Measurements from ENCODE around the gene GMCL1. TPM values are rescaled to one million over a fixed set of nuclear protein-coding genes. Genes with fewer than 3 reads are reported as not detected.

The GMCL1 gene
- total RNA-seq, 2 experiments from 2014 or later = 29.7 to 29.8 TPM

- no peaks in the 10 kb centered on the region for H3K9me3 Mint-ChIP-seq
- no peak for ATAC-seq (ENCODE audit: poor library complexity)
- DNase-seq = peak in 1 of 14 experiments; percentile 11
- peak overlapping the region; percentile 74 for H3K4me3 Mint-ChIP-seq
- peaks cover 33% of the 10 kb centered on the region for H3K4me1 ChIP-seq (ENCODE audit: insufficient read depth, low read length)
- peaks cover 5% of the 10 kb centered on the region for H3K36me3 ChIP-seq (ENCODE audit: insufficient read depth, low read length)
- ChIA-PET CTCF (interaction anchor here (1.0 kb wide), 1 partner anchor 62 kb away, joined by 3 read pairs; the partner anchor contains the start of gene SNRNP27), POLR2A (interaction anchor here (1.1 kb wide), 1 partner anchor 46 kb away, joined by 3 read pairs; no protein-coding TSS in a partner anchor)
- TF ChIP-seq, protein P1, sequence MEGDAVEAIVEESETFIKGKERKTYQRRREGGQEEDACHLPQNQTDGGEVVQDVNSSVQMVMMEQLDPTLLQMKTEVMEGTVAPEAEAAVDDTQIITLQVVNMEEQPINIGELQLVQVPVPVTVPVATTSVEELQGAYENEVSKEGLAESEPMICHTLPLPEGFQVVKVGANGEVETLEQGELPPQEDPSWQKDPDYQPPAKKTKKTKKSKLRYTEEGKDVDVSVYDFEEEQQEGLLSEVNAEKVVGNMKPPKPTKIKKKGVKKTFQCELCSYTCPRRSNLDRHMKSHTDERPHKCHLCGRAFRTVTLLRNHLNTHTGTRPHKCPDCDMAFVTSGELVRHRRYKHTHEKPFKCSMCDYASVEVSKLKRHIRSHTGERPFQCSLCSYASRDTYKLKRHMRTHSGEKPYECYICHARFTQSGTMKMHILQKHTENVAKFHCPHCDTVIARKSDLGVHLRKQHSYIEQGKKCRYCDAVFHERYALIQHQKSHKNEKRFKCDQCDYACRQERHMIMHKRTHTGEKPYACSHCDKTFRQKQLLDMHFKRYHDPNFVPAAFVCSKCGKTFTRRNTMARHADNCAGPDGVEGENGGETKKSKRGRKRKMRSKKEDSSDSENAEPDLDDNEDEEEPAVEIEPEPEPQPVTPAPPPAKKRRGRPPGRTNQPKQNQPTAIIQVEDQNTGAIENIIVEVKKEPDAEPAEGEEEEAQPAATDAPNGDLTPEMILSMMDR (IDR thresholded peaks at IDR 0.05) = no peak
- H3K27me3 ChIP-seq (ENCODE audit: control insufficient read depth in 1 of 2, insufficient read depth in 2 of 2, low read length in 2 of 2) = no peaks in the 10 kb centered on the region
- H3K27ac Mint-ChIP-seq = peak overlapping the region; percentile 99
- peaks cover 51% of the 10 kb centered on the region for H3K36me3 Mint-ChIP-seq (ENCODE audit: low read depth)
- no peaks in the 10 kb centered on the region for H3K9me3 ChIP-seq (ENCODE audit: control insufficient read depth in 1 of 2, insufficient read depth in 1 of 2, low read length in 2 of 2)
- intact Hi-C loops (cut with DNase I, micrococcal nuclease) = loop anchor here in 1 of 2 experiments (2.0 to 10.0 kb wide), 2 partner anchors 61 to 233 kb away; partner anchors contain the start of gene SNRNP27
- H3K4me1 Mint-ChIP-seq (ENCODE audit: low read depth) = peaks cover 85% of the 10 kb centered on the region
- no peak overlapping the region for H3K27ac ChIP-seq (ENCODE audit: low read depth in 1 of 2, low read length in 2 of 2)
- no peaks in the 10 kb centered on the region for H3K27me3 Mint-ChIP-seq
- H3K4me3 ChIP-seq (ENCODE audit: low read length) = no peak overlapping the region
These were observed 2.0 kb downstream of the GMCL1 start for GRCh38 chr2:69831354-69831905.

DNA sequence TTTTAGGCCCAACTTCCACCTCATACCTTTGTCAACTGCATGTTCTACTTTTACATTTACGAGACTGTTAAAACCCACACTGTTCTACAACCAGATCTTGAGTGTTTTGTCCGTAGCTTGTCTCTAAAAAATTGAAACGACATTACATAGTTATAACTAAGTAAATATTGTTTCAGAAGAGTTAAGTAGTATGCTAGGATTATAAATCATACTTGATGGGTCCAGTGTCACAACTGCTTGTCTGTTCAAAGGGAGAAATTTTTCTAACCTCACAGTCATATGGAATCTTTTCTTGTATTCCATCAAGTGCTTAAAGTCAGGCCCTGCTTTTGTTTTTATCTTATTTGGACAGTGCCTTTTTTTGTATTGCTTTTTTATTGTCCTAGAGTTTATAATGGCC is 4.3 kb downstream of the GMCL1 start:
- Histone ChIP-seq H3K27me3 (ENCODE audit: control insufficient read depth in 1 of 2, insufficient read depth in 2 of 2, low read length in 2 of 2) (no peaks in the 10 kb centered on the region), H3K9me3 (ENCODE audit: control insufficient read depth in 1 of 2, insufficient read depth in 1 of 2, low read length in 2 of 2) (no peaks in the 10 kb centered on the region), H3K4me1 (ENCODE audit: insufficient read depth, low read length) (peaks cover 30% of the 10 kb centered on the region), H3K36me3 (ENCODE audit: insufficient read depth, low read length) (peaks cover 13% of the 10 kb centered on the region), H3K4me3 (ENCODE audit: low read length) (no peak overlapping the region), H3K27ac (ENCODE audit: low read depth in 1 of 2, low read length in 2 of 2) (no peak overlapping the region)
- Mint-ChIP-seq H3K27ac (no peak overlapping the region), H3K27me3 (no peaks in the 10 kb centered on the region), H3K4me1 (ENCODE audit: low read depth) (peaks cover 72% of the 10 kb centered on the region), H3K36me3 (ENCODE audit: low read depth) (peaks cover 64% of the 10 kb centered on the region), H3K9me3 (no peaks in the 10 kb centered on the region), H3K4me3 (peak overlapping the region; percentile 39)
- ATAC-seq (ENCODE audit: poor library complexity) = no peak
- CTCF ChIA-PET = no interaction called here
- POLR2A ChIA-PET = interaction anchor here (0.5 kb wide), 1 partner anchor 294 kb away, joined by 3 read pairs; no protein-coding TSS in a partner anchor
- intact Hi-C loops (cut with DNase I, micrococcal nuclease) = loop anchor here in 1 of 2 experiments (10.0 kb wide), 1 partner anchor 231 kb away; no protein-coding TSS in a partner anchor
- TF ChIP-seq, protein P1 (IDR thresholded peaks at IDR 0.05) = no peak
- DNase-seq = no peak

DNA sequence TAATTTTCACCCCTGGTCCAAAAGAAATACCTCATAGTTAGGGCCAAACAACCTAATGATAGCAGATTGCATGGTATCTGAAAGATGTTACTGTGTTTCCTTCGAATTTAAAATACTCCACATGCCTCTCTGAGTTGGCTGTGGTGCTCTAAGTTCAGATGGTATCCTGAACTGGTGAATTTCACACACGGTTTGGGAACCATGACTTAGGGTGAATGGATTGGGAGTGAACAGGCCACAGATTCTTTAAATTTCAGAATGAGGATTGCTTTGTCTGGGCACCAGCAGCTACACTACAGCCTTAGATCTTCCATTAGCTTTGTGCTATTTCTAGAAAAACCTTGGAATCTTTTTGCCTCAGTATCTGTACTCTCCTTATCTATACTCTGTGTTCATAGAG is 6.2 kb downstream of the GMCL1 start:
- Histone ChIP-seq H3K27ac (ENCODE audit: low read depth in 1 of 2, low read length in 2 of 2) (no peak overlapping the region), H3K4me1 (ENCODE audit: insufficient read depth, low read length) (peaks cover 22% of the 10 kb centered on the region), H3K27me3 (ENCODE audit: control insufficient read depth in 1 of 2, insufficient read depth in 2 of 2, low read length in 2 of 2) (no peaks in the 10 kb centered on the region), H3K36me3 (ENCODE audit: insufficient read depth, low read length) (peaks cover 22% of the 10 kb centered on the region), H3K9me3 (ENCODE audit: control insufficient read depth in 1 of 2, insufficient read depth in 1 of 2, low read length in 2 of 2) (no peaks in the 10 kb centered on the region), H3K4me3 (ENCODE audit: low read length) (no peak overlapping the region)
- intact Hi-C loops (cut with DNase I, micrococcal nuclease) = loop anchor here in 1 of 2 experiments (10.0 kb wide), 1 partner anchor 229 kb away; no protein-coding TSS in a partner anchor
- Mint-ChIP-seq H3K4me1 (ENCODE audit: low read depth) (peaks cover 57% of the 10 kb centered on the region), H3K4me3 (no peak overlapping the region), H3K27me3 (no peaks in the 10 kb centered on the region), H3K27ac (no peak overlapping the region), H3K9me3 (no peaks in the 10 kb centered on the region), H3K36me3 (ENCODE audit: low read depth) (peaks cover 67% of the 10 kb centered on the region)
- TF ChIP-seq, protein P1 (IDR thresholded peaks at IDR 0.05) = no peak
- ChIA-PET POLR2A (interaction anchor here (1.4 kb wide), 1 partner anchor 399 kb away, joined by 4 read pairs; the partner anchor contains the start of gene NFU1), CTCF (no interaction called here)
- DNase-seq (no peak), ATAC-seq (ENCODE audit: poor library complexity) (no peak)

Measured in CD4-positive, alpha-beta T cell (primary cell).